OCI-LY3 (cell line): ENCODE data around the gene NR3C1.

Experiments
- H2AFZ ChIP-seq: fragments of 200-600, 300-600 bp; shearing (Covaris generic); 2 replicates; pipeline ENCODE4 v1.6.0; 2014; ENCODE audit warnings: antibody characterized with exemption, low read depth, low read length
- H3K27ac ChIP-seq: fragments of 200-600, 300-600 bp; sonication (generic); 2 replicates; pipeline ENCODE4 v1.5.1; 2014; ENCODE audit warnings: mild to moderate bottlenecking, low read length, moderate library complexity, mixed read lengths
- H3K27me3 ChIP-seq: fragments of 200-600, 300-600 bp; sonication (generic); 2 replicates; pipeline ENCODE4 v1.6.1; 2014; ENCODE audit warnings: low read depth, low read length, mixed read lengths
- H3K36me3 ChIP-seq: fragments of 200-600, 300-600 bp; sonication (generic); replicated peaks from 2 replicates; pipeline ENCODE3; 2014; ENCODE audit warnings: low read depth, low read length, mixed read lengths
- H3K4me1 ChIP-seq: fragments of 300-600, 200-600 bp; sonication (generic); 2 replicates; pipeline ENCODE4 v1.6.1; 2014; ENCODE audit warnings: low read length, mixed read lengths
- H3K4me2 ChIP-seq: fragments of 200-600, 300-600 bp; sonication (generic); 2 replicates; pipeline ENCODE4 v1.6.1; 2014; ENCODE audit warnings: low read length, mixed read lengths
- H3K4me3 ChIP-seq: fragments of 300-600, 200-600 bp; sonication (generic); 2 replicates; pipeline ENCODE4 v1.5.1; 2014; ENCODE audit warnings: antibody characterized with exemption, mild to moderate bottlenecking, low read length, moderate library complexity
- H3K79me2 ChIP-seq: fragments of 300-600, 200-600 bp; shearing (Covaris generic); 2 replicates; pipeline ENCODE4 v1.6.1; 2014; ENCODE audit warnings: mild to moderate bottlenecking, low read length, mixed read lengths
- H3K9ac ChIP-seq: fragments of 300-600, 200-600 bp; shearing (Covaris generic); 2 replicates; pipeline ENCODE4 v1.6.0; 2014; ENCODE audit warnings: mild to moderate bottlenecking, low read length, moderate library complexity
- H3K9me3 ChIP-seq: fragments of 200-600, 300-600 bp; shearing (Covaris generic); 2 replicates; pipeline ENCODE4 v1.6.1; 2014; ENCODE audit warnings: low read length, mixed read lengths; ENCODE audit not compliant: insufficient read depth
- H4K20me1 ChIP-seq: fragments of 200-600, 300-600 bp; sonication (generic); 2 replicates; pipeline ENCODE4 v1.6.1; 2016; ENCODE audit warnings: low read length, mixed read lengths; ENCODE audit not compliant: insufficient read depth
- EZH2phosphoT487 ChIP-seq: fragments of 200-600 bp; shearing (Covaris generic); IDR thresholded peaks from 2 replicates; pipeline ENCODE4 v1.6.1; 2018; ENCODE audit warnings: antibody characterized with exemption, mixed run types, low read depth
- TF ChIP-seq, protein P1 (sequence below): fragments of 200-600, 300-600 bp; sonication (generic); IDR thresholded peaks from 2 replicates; pipeline ENCODE4 v1.5.1; 2014; ENCODE audit warnings: antibody characterized with exemption, low read length, low read depth

Gene NR3C1

DNA sequence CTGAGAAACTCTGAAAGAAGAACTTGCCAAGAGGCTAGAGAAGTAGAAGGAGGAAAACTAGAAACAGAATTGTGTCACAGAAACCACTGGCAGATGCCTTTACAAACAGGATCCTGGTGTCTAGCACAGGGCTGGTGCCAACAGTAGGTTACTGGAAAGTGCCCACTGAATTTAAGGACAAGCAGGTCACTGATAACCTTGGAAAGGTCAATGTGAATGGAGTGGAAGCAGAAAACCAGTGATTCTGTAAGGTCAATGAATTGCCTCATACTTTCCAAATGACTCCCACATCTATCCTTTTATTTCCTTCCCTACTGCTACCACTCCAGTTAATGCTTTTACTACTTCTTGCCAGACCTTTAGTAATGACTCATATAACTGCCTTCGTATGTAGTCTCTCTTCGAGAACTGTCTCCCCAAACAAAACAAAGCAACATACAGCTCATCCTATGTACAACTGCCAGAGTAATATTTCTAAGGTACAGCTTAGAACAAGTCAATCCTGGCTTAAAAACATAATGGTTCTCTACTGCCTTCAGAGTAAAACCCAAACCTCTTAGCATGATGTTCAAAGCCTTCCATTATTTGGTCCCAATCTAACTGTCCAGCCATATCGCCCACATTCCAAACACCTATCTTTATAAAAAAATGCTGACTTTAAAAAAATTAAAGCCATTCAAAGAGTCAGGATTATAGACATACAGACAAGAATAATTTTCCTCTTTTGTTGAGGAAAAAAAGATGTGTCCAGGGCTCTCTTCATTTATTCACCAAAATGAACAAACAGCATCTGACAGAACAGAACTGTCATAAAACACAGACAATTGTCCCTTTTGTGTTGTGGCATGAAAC is 52.5 kb downstream of the NR3C1 start:
- Histone ChIP-seq H3K9ac (no peak overlapping the region), H3K9me3 (no peaks in the 10 kb centered on the region), H3K27ac (peak overlapping the region; percentile 59), H3K4me3 (peak overlapping the region; percentile 17; the same call in 1 of the 2 replicates), H3K36me3 (peaks cover 10% of the 10 kb centered on the region), H3K79me2 (peaks cover 100% of the 10 kb centered on the region), H4K20me1 (peaks cover 99% of the 10 kb centered on the region), H3K4me1 (peaks cover 83% of the 10 kb centered on the region), H2AFZ (no peak overlapping the region), H3K4me2 (peak overlapping the region; percentile 52), H3K27me3 (no peaks in the 10 kb centered on the region)
- no peak for TF ChIP-seq EZH2phosphoT487
- TF ChIP-seq, protein P1, sequence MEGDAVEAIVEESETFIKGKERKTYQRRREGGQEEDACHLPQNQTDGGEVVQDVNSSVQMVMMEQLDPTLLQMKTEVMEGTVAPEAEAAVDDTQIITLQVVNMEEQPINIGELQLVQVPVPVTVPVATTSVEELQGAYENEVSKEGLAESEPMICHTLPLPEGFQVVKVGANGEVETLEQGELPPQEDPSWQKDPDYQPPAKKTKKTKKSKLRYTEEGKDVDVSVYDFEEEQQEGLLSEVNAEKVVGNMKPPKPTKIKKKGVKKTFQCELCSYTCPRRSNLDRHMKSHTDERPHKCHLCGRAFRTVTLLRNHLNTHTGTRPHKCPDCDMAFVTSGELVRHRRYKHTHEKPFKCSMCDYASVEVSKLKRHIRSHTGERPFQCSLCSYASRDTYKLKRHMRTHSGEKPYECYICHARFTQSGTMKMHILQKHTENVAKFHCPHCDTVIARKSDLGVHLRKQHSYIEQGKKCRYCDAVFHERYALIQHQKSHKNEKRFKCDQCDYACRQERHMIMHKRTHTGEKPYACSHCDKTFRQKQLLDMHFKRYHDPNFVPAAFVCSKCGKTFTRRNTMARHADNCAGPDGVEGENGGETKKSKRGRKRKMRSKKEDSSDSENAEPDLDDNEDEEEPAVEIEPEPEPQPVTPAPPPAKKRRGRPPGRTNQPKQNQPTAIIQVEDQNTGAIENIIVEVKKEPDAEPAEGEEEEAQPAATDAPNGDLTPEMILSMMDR = no peak

DNA sequence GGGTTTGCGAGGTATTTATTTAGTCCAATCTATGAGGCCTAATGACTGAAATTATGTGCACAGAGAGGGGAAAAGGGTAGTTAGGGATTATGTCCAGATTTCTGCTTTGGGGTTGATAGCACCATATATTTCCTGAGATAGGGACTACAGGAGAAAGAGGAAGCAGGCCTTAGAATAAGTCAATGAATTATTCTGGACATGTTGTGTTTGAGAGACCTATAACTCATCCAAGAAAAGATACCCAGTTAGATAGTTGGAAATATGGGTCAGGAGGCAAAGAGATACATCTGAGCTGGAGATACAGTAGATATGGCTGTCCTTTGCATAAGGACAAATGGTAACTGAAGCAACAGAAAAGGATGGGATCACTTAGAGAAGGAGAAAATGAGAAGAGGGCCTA is 53.1 kb downstream of the NR3C1 start:
- no peak for TF ChIP-seq EZH2phosphoT487
- TF ChIP-seq, protein P1 = no peak
- H3K4me1 ChIP-seq = peaks cover 83% of the 10 kb centered on the region
- no peak overlapping the region for H2AFZ ChIP-seq
- H3K9me3 ChIP-seq = no peaks in the 10 kb centered on the region
- no peak overlapping the region for H3K9ac ChIP-seq
- peaks cover 10% of the 10 kb centered on the region for H3K36me3 ChIP-seq
- peaks cover 99% of the 10 kb centered on the region for H3K79me2 ChIP-seq
- peaks cover 96% of the 10 kb centered on the region for H4K20me1 ChIP-seq
- peak overlapping the region; percentile 8; the same call in 1 of the 2 replicates for H3K4me3 ChIP-seq
- peak overlapping the region; percentile 59 for H3K27ac ChIP-seq
- H3K27me3 ChIP-seq = no peaks in the 10 kb centered on the region
- peak overlapping the region; percentile 52 for H3K4me2 ChIP-seq

DNA sequence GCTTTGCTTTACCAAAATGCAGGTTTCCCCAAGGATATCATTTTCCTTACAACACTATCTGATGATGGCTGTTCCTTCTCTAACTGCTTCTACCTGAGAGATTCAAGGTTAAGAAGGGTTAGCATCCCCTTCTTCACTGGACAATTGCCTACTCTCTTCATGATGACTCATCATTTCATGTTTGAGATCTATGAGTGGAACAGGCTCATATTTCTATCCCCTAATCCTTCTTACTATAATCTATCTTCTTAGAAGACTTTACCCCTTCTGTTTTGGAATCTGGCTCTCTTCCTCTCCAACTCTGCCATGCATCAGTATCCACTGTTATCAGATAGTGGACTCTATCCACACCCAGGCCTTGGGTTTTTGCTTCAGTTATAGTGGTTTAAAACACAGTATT is 54.3 kb downstream of the NR3C1 start:
- peaks cover 99% of the 10 kb centered on the region for H3K79me2 ChIP-seq
- no peak for TF ChIP-seq EZH2phosphoT487
- TF ChIP-seq, protein P1 = no peak

DNA sequence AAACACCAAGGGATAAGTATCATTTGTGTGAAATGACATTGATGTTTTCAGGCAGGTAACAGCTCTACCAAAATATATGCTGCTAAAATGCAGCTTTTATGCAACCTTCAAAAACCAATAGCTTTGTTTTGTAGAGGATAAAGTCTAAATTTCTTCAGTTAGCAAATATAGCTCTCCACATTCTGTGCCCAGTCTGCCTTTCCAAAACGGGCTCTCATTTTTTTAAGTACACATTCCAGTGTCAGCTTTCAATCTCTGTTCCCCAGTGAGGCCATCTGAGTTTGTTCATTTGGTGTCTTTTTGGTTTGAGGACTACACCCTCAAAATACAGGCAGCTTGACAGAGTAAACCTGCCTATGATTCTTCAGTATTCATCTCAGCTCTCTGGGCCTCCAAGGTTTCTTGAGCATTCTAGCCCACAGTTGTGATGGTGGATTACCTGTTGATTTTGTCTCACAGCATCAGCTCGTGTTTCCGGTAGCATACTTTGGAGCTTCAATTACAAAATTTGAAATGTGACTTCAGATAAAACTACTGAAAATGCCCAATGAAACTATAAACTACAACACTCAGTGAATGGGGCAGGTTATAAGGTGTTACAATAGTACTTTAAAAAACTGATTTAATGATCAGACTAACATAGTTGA is 55.7 kb downstream of the NR3C1 start:
- Histone ChIP-seq H3K4me1 (peaks cover 64% of the 10 kb centered on the region), H2AFZ (no peak overlapping the region), H3K9me3 (no peaks in the 10 kb centered on the region), H3K4me2 (no peak overlapping the region), H3K4me3 (no peak overlapping the region), H4K20me1 (peaks cover 95% of the 10 kb centered on the region), H3K27ac (no peak overlapping the region), H3K9ac (no peak overlapping the region), H3K79me2 (peaks cover 99% of the 10 kb centered on the region), H3K36me3 (peaks cover 7% of the 10 kb centered on the region), H3K27me3 (no peaks in the 10 kb centered on the region)
- no peak for TF ChIP-seq EZH2phosphoT487
- TF ChIP-seq, protein P1 = no peak

More for the DNA sequence above, 54.3 kb downstream of the NR3C1 start:
- no peak overlapping the region for H2AFZ ChIP-seq
- H3K9ac ChIP-seq = no peak overlapping the region
- no peaks in the 10 kb centered on the region for H3K27me3 ChIP-seq
- no peaks in the 10 kb centered on the region for H3K9me3 ChIP-seq
- H3K4me3 ChIP-seq = no peak overlapping the region
- peaks cover 96% of the 10 kb centered on the region for H4K20me1 ChIP-seq
- peak overlapping the region; percentile 59 for H3K27ac ChIP-seq
- peak overlapping the region; percentile 52; the same call in 1 of the 2 replicates for H3K4me2 ChIP-seq
- H3K4me1 ChIP-seq = peaks cover 74% of the 10 kb centered on the region
- H3K36me3 ChIP-seq = peaks cover 10% of the 10 kb centered on the region
